NCI-H446 (cell line): Measurements from ENCODE around the gene RYR1.
"Not testable (repeated sequence)": the region's sequence is repeated elsewhere in the genome, so short reads cannot be mapped to it uniquely, and the experiment has no call there.

ENCODE experiments used
- DNase-seq, 2 experiments: peaks; one replicate each; lab custom pipeline; 2025; lab: John Stamatoyannopoulos, UW

The RYR1 gene

DNA sequence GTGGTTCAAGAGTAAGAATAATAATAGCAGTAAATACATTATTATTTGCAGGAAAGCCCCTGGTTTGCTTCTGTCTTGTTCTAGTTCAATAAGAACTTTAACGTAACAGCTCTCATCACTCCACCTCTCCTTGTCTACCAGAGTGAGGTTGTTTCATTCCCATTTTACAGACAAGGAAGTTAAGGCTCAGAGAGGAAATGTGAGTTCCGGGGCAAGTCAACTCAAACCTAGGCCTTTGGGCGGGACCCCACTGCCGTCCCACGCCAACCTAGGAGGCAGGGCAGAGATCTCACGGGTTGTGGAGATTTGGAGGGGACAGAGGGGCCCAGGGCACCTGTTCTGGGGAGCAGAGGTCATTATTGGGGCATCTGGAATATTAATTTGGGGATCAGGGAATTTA is 182.8 kb downstream of the RYR1 start:
- no peak for DNase-seq

GRCh38 chr19:38617283-38617763 is 183.8 kb downstream of the RYR1 start:
- DNase-seq, result no peak

GRCh38 chr19:38617764-38618589 is 184.5 kb downstream of the RYR1 start, which contains the start of gene MAP4K1:
MAP4K1 (minus strand) TSS chr19:38617953; CDS start chr19:38617895, 58 bp downstream.
- no peak for DNase-seq

GRCh38 chr19:38618590-38619360 is 185.3 kb downstream of the RYR1 start, which contains the start of gene EIF3K:
EIF3K (plus strand) TSS chr19:38619188; CDS start chr19:38619269, 81 bp downstream.
- DNase-seq, result peak; percentile 97 to 100

DNA sequence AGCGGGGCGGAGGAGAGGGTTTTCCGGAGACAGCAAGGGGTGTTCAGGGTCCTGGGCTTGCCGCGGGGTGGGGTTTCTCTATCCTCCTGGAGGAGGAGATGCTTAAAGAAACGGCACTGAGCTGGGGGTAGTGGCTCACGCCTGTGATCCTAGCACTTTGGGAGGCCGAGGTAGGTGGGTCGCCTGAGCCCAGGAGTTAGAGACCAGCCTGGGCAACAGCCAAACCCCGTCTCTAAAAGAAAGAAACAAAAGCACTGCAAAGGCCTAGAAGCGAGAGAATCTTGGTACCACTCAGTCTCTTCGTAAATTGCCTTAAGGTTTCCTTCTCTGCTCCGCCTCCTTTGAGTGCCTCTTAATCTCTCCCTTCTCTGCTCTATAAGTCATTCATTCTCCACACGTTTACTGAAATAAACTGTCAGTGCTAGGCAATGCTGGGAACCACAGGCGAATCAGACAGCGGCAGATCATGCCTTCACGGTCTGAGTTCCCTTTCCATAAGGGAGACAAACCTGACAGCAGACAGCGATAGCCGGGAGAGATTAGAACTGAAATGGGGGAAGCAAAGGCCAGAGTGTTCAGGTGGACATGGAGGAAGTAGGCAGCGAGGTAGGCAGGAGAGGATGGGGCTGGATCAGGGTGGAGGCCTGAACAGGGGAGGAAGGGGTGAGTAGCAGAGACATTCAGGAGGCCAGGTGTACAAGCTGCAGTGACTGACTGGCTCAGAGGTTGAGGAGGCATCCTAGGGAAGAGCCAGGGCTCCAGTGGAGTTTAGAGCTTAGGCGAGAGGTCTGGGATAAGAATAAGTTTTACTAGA is 186.1 kb downstream of the RYR1 start:
- no peak for DNase-seq

DNA sequence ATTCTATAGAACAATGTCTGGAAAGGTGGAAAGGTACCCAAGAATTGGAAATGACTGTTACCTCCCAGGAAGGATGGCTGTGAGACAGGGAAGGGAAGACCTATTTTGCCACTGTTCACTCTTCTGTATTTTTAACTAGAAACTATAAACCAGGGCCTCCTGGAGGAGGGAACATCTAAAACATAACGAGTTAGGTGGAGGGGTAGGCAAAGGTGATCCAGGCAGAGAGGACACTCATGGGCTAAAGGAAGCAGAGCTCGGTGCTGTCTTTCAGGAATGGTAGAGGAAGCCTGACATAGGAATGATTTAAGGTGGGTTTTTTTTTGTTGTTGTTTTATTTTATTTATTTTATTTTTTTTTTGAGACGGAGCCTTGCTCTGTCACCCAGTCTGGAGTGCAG is 191.3 kb downstream of the RYR1 start:
- DNase-seq, result no peak

GRCh38 chr19:38626401-38626800 is 192.9 kb downstream of the RYR1 start:
- no peak for DNase-seq

- DNase-seq, result no peak
These were observed 196.1 kb downstream of the RYR1 start for GRCh38 chr19:38629568-38629967.

- not testable (repeated sequence) for DNase-seq
These were observed 197.8 kb downstream of the RYR1 start for GRCh38 chr19:38631301-38631700.

DNA sequence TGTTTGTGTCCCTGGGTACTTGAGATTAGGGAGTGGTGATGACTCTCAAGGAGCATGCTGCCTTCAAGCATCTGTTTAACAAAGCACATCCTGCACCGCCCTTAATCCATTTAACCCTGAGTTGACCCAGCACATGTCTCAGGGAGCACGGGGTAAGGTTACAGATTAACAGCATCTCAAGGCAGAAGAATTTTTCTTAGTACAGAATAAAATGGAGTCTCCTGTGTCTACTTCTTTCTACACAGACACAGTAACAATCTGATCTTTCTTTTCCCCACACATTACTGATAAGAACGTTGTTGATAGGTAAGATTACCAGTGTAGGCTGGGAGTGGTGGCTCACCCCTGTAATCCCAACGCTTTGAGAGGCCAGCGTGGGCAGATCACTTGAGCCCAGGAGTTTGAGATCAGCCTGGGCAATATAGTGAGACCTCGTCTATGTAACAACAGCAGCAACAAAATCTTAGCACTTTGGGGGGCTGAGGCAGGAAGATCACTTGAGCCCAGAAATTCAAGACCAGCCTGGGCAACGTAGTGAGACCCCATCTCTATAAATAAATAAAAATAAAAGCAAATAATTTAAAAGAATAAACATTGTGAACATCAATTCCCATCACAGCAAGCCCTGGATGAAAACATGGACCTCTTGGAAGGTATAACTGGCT is 198.5 kb downstream of the RYR1 start:
- DNase-seq, result not testable (repeated sequence)

DNA sequence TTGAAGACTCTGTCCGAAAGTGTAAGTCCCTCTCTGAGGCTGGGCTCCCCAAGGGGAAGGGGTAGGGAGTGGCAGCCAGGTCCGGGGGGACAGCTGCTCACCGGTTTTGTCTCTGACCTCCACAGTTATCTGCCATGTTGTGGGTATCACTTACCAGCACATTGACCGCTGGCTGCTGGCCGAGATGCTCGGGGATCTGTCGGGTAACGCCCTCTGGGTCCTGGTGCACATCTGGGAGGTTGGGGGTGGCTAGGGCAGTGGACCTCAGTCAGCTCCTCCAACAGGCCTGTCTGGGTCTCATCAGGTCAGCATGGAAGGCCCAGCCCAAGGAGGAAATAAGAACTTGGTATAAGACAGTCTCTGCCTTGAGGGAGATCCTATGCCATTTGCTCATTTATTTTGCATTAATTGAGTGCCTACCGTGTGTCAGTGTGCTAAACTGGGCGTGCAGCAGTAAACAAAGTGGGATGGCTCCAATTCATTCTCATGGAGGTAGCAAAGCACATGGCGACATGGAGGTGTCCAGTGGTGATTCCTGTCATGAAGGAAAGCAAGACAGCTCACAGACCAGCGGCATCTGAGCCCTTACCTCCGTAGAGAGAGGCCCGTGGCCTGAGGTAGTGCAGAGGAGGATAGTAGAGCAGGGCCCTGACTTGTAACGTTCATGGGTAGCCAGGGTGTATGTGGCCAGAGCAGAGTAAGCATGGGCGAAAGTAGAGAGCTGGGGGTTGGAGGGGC is 199.2 kb downstream of the RYR1 start:
- DNase-seq, result no peak

DNA sequence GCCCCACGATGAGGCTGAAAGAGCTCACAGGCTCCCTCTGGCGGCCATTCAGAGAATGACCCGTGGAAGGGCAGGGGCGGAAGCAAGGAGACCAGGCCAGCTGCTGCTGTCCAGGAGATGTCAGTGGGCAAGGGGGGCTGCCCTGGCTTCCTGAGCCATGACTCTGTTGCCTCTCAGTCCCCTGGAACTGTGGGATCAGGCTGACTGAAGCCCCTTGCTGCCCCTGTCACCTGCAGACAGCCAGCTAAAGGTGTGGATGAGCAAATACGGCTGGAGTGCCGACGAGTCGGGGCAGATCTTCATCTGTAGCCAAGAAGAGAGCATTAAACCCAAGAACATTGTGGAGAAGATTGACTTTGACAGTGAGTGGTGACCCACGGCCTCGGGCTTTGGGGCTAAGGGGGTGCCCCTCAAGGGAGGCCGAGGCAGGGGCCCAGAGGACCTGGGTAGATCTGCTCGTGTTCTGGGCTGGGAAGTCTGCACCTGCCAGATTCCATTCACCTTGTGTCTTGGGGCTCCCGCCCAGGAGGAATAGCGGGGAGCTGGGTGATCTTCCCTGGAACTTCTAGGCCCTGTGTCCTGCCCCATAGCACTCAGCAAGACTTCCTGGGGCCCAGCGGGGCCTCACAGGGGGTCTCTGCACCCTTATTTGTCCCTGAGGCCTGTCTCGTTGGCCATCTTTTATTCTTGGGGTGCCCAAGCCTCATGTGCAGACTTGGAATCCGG is 201.4 kb downstream of the RYR1 start:
- DNase-seq, result peak; percentile 56 to 65

GRCh38 chr19:38635483-38636399 is 202.2 kb downstream of the RYR1 start:
- DNase-seq, result no peak
